H9 (cell line): Measurements from ENCODE around the gene DDX6. TPM values are rescaled to one million over a fixed set of nuclear protein-coding genes. Genes with fewer than 3 reads are reported as not detected.
A peak's percentile ranks its signal among the peaks of the same experiment; 100 is the strongest.

ENCODE experiments used
- DNase-seq: peaks from one replicate; pipeline ENCODE4 v3.0.0-alpha.2; 2017
- H2AFZ ChIP-seq: one replicate; pipeline ENCODE4 v1.6.1; 2013; ENCODE audit warnings: mild to moderate bottlenecking, low read length, control low read depth, moderate library complexity
- H2AK5ac ChIP-seq: 2 replicates; pipeline ENCODE4 v1.6.1; 2013; ENCODE audit warnings: low read length, control low read depth, mixed read lengths; ENCODE audit not compliant: insufficient read length
- H2BK120ac ChIP-seq: one replicate; pipeline ENCODE4 v1.6.1; 2013; ENCODE audit warnings: low read depth, mild to moderate bottlenecking, low read length, control low read depth, inconsistent platforms; ENCODE audit not compliant: poor library complexity, severe bottlenecking
- H2BK12ac ChIP-seq: 2 replicates; pipeline ENCODE4 v1.6.1; 2013; ENCODE audit warnings: low read length, control low read depth, mixed read lengths, low read depth; ENCODE audit not compliant: insufficient read length
- H2BK15ac ChIP-seq: 2 replicates; pipeline ENCODE4 v1.6.1; 2013; ENCODE audit warnings: low read depth, low read length, control low read depth
- H2BK20ac ChIP-seq: one replicate; pipeline ENCODE4 v1.6.1; 2013; ENCODE audit warnings: low read depth, mild to moderate bottlenecking, low read length, control low read depth, inconsistent platforms; ENCODE audit not compliant: poor library complexity, severe bottlenecking
- H2BK5ac ChIP-seq: 2 replicates; pipeline ENCODE4 v1.6.1; 2013; ENCODE audit warnings: low read length, control low read depth, mixed read lengths; ENCODE audit not compliant: insufficient read length
- H3K14ac ChIP-seq: 2 replicates; pipeline ENCODE4 v1.6.1; 2013; ENCODE audit warnings: low read length, control low read depth; ENCODE audit not compliant: insufficient read depth
- H3K18ac ChIP-seq: 2 replicates; pipeline ENCODE4 v1.6.1; 2013; ENCODE audit warnings: low read depth, mild to moderate bottlenecking, mixed read lengths, low read length, control low read depth; ENCODE audit not compliant: insufficient read length
- H3K23ac ChIP-seq: 2 replicates; pipeline ENCODE4 v1.6.1; 2013; ENCODE audit warnings: low read length, control low read depth, mixed read lengths, low read depth; ENCODE audit not compliant: insufficient read length
- H3K23me2 ChIP-seq: 2 replicates; pipeline ENCODE4 v1.6.1; 2013; ENCODE audit warnings: low read depth, mild to moderate bottlenecking, mixed read lengths, low read length, control low read depth; ENCODE audit not compliant: insufficient read length, poor library complexity, severe bottlenecking
- H3K27ac ChIP-seq: 2 replicates; pipeline ENCODE4 v1.5.1; 2013; ENCODE audit warnings: low read length, control low read depth, mixed read lengths, low read depth; ENCODE audit not compliant: insufficient read length
- H3K27me3 ChIP-seq: 2 replicates; pipeline ENCODE4 v1.6.1; 2013; ENCODE audit warnings: low read length, control low read depth, inconsistent platforms; ENCODE audit not compliant: insufficient read depth
- H3K4ac ChIP-seq: 2 replicates; pipeline ENCODE4 v1.6.1; 2013; ENCODE audit warnings: low read depth, mild to moderate bottlenecking, control low read depth, inconsistent platforms, low read length, moderate library complexity
- H3K4me1 ChIP-seq: 2 replicates; pipeline ENCODE4 v1.6.1; 2013; ENCODE audit warnings: low read length, control low read depth, inconsistent platforms; ENCODE audit not compliant: insufficient read depth
- H3K4me2 ChIP-seq: 2 replicates; pipeline ENCODE4 v1.6.1; 2013; ENCODE audit warnings: low read length, control low read depth, mixed read lengths; ENCODE audit not compliant: insufficient read length, insufficient read depth
- H3K56ac ChIP-seq: 2 replicates; pipeline ENCODE4 v1.6.1; 2013; ENCODE audit warnings: low read depth, mild to moderate bottlenecking, mixed read lengths, low read length, control low read depth; ENCODE audit not compliant: insufficient read length
- H3K79me1 ChIP-seq: 2 replicates; pipeline ENCODE4 v1.6.1; 2013; ENCODE audit warnings: low read depth, mild to moderate bottlenecking, moderate library complexity, low read length, control low read depth, inconsistent platforms; ENCODE audit not compliant: insufficient read depth, poor library complexity, severe bottlenecking
- H3K79me2 ChIP-seq: 2 replicates; pipeline ENCODE4 v1.6.1; 2013; ENCODE audit warnings: low read length, control low read depth, inconsistent platforms; ENCODE audit not compliant: insufficient read depth
- H3K9ac ChIP-seq: 2 replicates; pipeline ENCODE4 v1.6.1; 2013; ENCODE audit warnings: low read length, control low read depth, mixed read lengths; ENCODE audit not compliant: insufficient read length; ENCODE audit errors: extremely low read depth
- H3K9me3 ChIP-seq: one replicate; pipeline ENCODE4 v1.6.1; 2013; ENCODE audit warnings: low read depth, low read length, inconsistent platforms; ENCODE audit not compliant: control insufficient read depth
- H3T11ph ChIP-seq: one replicate; pipeline ENCODE4 v1.6.1; 2013; ENCODE audit warnings: mild to moderate bottlenecking, low read length, control low read depth, inconsistent platforms
- H4K20me1 ChIP-seq: one replicate; pipeline ENCODE4 v1.6.1; 2013; ENCODE audit not compliant: control insufficient read depth, insufficient read length, insufficient read depth
- H4K5ac ChIP-seq: 2 replicates; pipeline ENCODE4 v1.6.1; 2013; ENCODE audit warnings: low read depth, mild to moderate bottlenecking, mixed read lengths, low read length, control low read depth; ENCODE audit not compliant: insufficient read length
- H4K8ac ChIP-seq: replicated peaks from 2 replicates; pipeline ENCODE4 v1.6.1; 2013; ENCODE audit warnings: low read length, control low read depth, mixed read lengths, low read depth; ENCODE audit not compliant: insufficient read length
- H4K91ac ChIP-seq: 2 replicates; pipeline ENCODE4 v1.6.1; 2013; ENCODE audit warnings: low read depth, mild to moderate bottlenecking, moderate library complexity, mixed read lengths, low read length, control low read depth; ENCODE audit not compliant: insufficient read length
- H3K27ac Mint-ChIP-seq, 3 experiments: 2 replicates in 2 of 3; 3 replicates in 1 of 3; pipeline ENCODE4 v1.8.0; 2020 to 2021; ENCODE audit warnings: mixed read lengths in 3 of 3, mild to moderate bottlenecking in 1 of 3, moderate library complexity in 1 of 3
- H3K27me3 Mint-ChIP-seq: 2 replicates; pipeline ENCODE4 v1.8.0; 2021; ENCODE audit warnings: low read depth, mild to moderate bottlenecking, moderate library complexity, mixed read lengths
- H3K36me3 Mint-ChIP-seq, 3 experiments: 2 replicates in 2 of 3; 3 replicates in 1 of 3; pipeline ENCODE4 v1.8.0; 2020 to 2021; ENCODE audit warnings: low read depth in 3 of 3, mixed read lengths in 3 of 3; ENCODE audit not compliant: insufficient read depth in 1 of 3
- H3K4me1 Mint-ChIP-seq, 2 experiments: 2 replicates each; pipeline ENCODE4 v1.8.0; 2020; ENCODE audit warnings: mixed read lengths in 2 of 2
- H3K4me3 Mint-ChIP-seq, 2 experiments: 2 replicates in 1 of 2; 3 replicates in 1 of 2; pipeline ENCODE4 v1.8.0; 2020 to 2021; ENCODE audit warnings: mild to moderate bottlenecking in 2 of 2, mixed read lengths in 2 of 2, moderate library complexity in 1 of 2
- H3K9me3 Mint-ChIP-seq, 2 experiments: 2 replicates in 1 of 2; 3 replicates in 1 of 2; pipeline ENCODE4 v1.8.0; 2020; ENCODE audit warnings: mild to moderate bottlenecking in 2 of 2, mixed read lengths in 2 of 2, moderate library complexity in 1 of 2
- CTCF ChIP-seq: fragments of 200-600 bp; sonication (generic); conservative IDR thresholded peaks from 3 replicates; pipeline ENCODE4 v1.8.0; 2021; ENCODE audit warnings: antibody characterized with exemption, mild to moderate bottlenecking
- WGBS: extraction: QIAGEN DNeasy Blood & Tissue Kit; methylation state at CpG from one replicate; pipeline ENCODE4 v1.1.7; 2013; ENCODE audit warnings: missing lambda C conversion rate, low lambda C conversion rate, mixed read lengths; ENCODE audit not compliant: insufficient read length; ENCODE audit errors: extremely low coverage; 5-methylcytosine and 5-hydroxymethylcytosine counted together
- total RNA-seq: library from RNA; stranded (reverse); gene quantifications from 2 replicates; pipeline ENCODE4 v1.2.1, GENCODE V29; 2021

Gene DDX6
- total RNA-seq, 1 experiment from 2014 or later, result 221 TPM

DNA sequence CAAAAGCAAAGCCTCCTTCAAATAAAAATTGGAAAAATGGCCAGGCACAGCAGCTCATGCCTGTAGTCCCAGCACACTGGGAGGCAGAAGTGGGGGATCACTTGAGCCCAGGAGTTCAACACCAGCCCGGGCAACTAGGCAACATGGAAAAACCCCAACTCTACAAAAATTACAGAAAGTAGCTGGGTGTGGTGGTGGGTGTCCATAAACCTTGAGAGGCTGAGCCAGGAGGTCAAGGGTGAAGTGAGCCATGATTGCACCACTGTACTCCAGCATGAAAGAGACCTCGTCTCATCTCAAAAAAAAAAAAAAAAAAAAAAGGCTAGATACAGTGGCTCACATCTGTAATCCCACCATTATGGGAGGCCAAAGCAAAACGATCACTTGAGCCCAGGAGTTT, 22.3 kb downstream of the DDX6 start:
- no CpG with 5 or more reads among the region's 3 CpGs for WGBS
- H4K20me1 ChIP-seq, result no peaks in the 10 kb centered on the region

More for the DNA sequence above, 22.3 kb downstream of the DDX6 start:
- H3K4me2 ChIP-seq, result no peak overlapping the region
- no peak overlapping the region for H2BK5ac ChIP-seq
- H3K9ac ChIP-seq, result no peak overlapping the region
- Mint-ChIP-seq H3K36me3 (peaks cover 22 to 89% (median 81%) of the 10 kb centered on the region in 3 experiments), H3K27me3 (no peaks in the 10 kb centered on the region), H3K4me3 (no peak overlapping the region), H3K9me3 (no peaks in the 10 kb centered on the region), H3K4me1 (peaks cover 11 to 21% of the 10 kb centered on the region in 2 experiments), H3K27ac (peak overlapping the region in 2 of 3 experiments; percentile 40 to 69; a peak in 3 of 7 replicates)
- no peak overlapping the region for H3T11ph ChIP-seq
- H3K27me3 ChIP-seq, result no peaks in the 10 kb centered on the region
- H3K27ac ChIP-seq, result no peak overlapping the region
- no peak overlapping the region for H4K91ac ChIP-seq
- H3K56ac ChIP-seq, result no peak overlapping the region
- H3K23me2 ChIP-seq, result no peaks in the 10 kb centered on the region
- no peak overlapping the region for H3K14ac ChIP-seq
- H3K79me2 ChIP-seq, result peaks cover 12% of the 10 kb centered on the region
- no peak for DNase-seq
- H3K79me1 ChIP-seq, result peaks cover 13% of the 10 kb centered on the region
- H3K4me1 ChIP-seq, result no peaks in the 10 kb centered on the region
- H3K23ac ChIP-seq, result no peak overlapping the region
- H2AFZ ChIP-seq, result no peak overlapping the region
- H2BK120ac ChIP-seq, result no peak overlapping the region
- no peak for TF ChIP-seq CTCF
- no peak overlapping the region for H2BK12ac ChIP-seq
- H2BK15ac ChIP-seq, result no peak overlapping the region
- H3K18ac ChIP-seq, result no peak overlapping the region
- H3K4ac ChIP-seq, result no peak overlapping the region
- no peak overlapping the region for H2AK5ac ChIP-seq
- H4K5ac ChIP-seq, result no peak overlapping the region
- no peak overlapping the region for H2BK20ac ChIP-seq
- H3K9me3 ChIP-seq, result no peaks in the 10 kb centered on the region
- H4K8ac ChIP-seq, result no peak overlapping the region
